ENCODE results near the gene AEBP1.

DNA sequence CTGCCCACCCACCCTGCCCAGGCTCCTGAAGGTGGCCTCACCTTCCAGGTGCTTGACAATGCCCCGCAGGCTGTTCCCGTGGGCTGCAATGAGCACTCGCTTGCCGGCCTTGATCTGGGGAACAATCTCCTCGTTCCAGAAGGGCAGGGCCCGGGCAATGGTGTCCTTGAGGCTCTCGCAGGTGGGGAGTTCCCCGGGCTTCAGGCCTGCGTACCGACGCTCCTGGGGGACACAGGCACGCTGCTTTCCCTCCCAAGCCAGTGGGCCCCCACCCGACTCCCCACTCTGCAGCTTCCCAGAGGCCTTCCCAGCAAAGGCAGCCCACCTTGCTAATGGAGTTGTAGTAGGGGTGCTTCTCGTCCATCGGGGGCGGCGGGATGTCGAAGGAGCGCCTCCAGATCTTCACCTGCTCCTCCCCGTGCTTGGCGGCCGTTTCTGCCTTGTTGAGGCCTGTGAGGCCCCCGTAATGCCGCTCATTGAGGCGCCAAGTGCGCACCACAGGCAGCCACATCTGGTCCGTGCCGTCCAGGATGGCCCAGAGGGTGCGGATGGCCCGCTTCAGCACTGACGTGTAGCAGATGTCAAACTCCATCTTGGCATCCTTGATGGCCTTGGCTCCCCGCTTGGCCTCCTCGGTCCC lies 39.2 kb upstream of the AEBP1 start:
- no peak for TF ChIP-seq POLR2A (IDR thresholded peaks at IDR 0.05)
- TF ChIP-seq, protein P1, sequence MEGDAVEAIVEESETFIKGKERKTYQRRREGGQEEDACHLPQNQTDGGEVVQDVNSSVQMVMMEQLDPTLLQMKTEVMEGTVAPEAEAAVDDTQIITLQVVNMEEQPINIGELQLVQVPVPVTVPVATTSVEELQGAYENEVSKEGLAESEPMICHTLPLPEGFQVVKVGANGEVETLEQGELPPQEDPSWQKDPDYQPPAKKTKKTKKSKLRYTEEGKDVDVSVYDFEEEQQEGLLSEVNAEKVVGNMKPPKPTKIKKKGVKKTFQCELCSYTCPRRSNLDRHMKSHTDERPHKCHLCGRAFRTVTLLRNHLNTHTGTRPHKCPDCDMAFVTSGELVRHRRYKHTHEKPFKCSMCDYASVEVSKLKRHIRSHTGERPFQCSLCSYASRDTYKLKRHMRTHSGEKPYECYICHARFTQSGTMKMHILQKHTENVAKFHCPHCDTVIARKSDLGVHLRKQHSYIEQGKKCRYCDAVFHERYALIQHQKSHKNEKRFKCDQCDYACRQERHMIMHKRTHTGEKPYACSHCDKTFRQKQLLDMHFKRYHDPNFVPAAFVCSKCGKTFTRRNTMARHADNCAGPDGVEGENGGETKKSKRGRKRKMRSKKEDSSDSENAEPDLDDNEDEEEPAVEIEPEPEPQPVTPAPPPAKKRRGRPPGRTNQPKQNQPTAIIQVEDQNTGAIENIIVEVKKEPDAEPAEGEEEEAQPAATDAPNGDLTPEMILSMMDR (IDR thresholded peaks at IDR 0.05), result no peak

Data from testis (tissue), 2 donors.